ENCODE results near the gene NATD1. TPM values are rescaled to one million over a fixed set of nuclear protein-coding genes. Genes with fewer than 3 reads are reported as not detected.

NATD1 gene
- total and polyA plus RNA-seq, 2 experiments from 2014 or later = 5.0 to 6.7 TPM

DNA sequence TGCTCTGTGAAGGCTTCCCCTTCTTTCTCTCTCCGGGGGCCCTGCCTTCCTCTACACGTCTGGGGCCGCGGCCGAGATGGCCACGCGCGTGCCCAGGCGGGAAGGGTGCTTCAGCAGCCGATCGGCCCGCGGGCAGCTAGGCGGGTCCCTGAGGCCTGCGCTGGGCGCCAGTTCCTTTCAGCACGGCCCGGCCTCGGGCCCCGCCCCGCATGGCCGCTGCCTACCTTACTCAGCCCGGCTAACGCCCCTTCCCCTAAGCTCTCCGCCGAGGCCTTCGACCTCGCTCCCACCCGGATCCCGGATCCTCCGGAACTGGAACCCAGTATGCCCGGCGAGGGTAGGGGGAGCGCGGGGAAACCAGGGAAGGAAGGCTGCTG is 39.6 kb downstream of the NATD1 start:
- H4K20me1 ChIP-seq (ENCODE audit: insufficient read depth, poor library complexity, severe bottlenecking) = peaks cover 50% of the 10 kb centered on the region
- no peaks in the 10 kb centered on the region for H3K36me3 ChIP-seq (replicated peaks; ENCODE audit: insufficient read depth, low read depth)
- peak; percentile 75 for DNase-seq (ENCODE audit: low spot score)
- peaks cover 23% of the 10 kb centered on the region for H3K4me1 ChIP-seq (ENCODE audit: insufficient read depth)
- H3K79me2 ChIP-seq = peaks cover 85% of the 10 kb centered on the region
- peak overlapping the region; percentile 98 for H3K27ac ChIP-seq
- H3K9me3 ChIP-seq (ENCODE audit: low read depth) = no peaks in the 10 kb centered on the region
- H3K4me2 ChIP-seq = peak overlapping the region; percentile 92
- peak overlapping the region; percentile 60 for H2AFZ ChIP-seq
- peak overlapping the region; percentile 81 for H3K4me3 ChIP-seq
- TF ChIP-seq, protein P1, sequence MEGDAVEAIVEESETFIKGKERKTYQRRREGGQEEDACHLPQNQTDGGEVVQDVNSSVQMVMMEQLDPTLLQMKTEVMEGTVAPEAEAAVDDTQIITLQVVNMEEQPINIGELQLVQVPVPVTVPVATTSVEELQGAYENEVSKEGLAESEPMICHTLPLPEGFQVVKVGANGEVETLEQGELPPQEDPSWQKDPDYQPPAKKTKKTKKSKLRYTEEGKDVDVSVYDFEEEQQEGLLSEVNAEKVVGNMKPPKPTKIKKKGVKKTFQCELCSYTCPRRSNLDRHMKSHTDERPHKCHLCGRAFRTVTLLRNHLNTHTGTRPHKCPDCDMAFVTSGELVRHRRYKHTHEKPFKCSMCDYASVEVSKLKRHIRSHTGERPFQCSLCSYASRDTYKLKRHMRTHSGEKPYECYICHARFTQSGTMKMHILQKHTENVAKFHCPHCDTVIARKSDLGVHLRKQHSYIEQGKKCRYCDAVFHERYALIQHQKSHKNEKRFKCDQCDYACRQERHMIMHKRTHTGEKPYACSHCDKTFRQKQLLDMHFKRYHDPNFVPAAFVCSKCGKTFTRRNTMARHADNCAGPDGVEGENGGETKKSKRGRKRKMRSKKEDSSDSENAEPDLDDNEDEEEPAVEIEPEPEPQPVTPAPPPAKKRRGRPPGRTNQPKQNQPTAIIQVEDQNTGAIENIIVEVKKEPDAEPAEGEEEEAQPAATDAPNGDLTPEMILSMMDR (IDR thresholded peaks at IDR 0.05; ENCODE audit: poor library complexity) = no peak
- TF ChIP-seq EZH2 (IDR thresholded peaks at IDR 0.05; ENCODE audit: borderline replicate concordance) (no peak), EZH2phosphoT487 (IDR thresholded peaks at IDR 0.05; ENCODE audit: low read depth, severe bottlenecking, unreplicated experiment) (no peak)
- no peaks in the 10 kb centered on the region for H3K27me3 ChIP-seq
- H3K9me2 ChIP-seq (replicated peaks; ENCODE audit: insufficient read depth) = no peaks in the 10 kb centered on the region
- 1% methylated on average over 32 of the region's 35 CpGs for WGBS (ENCODE audit: low lambda C conversion rate, missing lambda C conversion rate)

DNA sequence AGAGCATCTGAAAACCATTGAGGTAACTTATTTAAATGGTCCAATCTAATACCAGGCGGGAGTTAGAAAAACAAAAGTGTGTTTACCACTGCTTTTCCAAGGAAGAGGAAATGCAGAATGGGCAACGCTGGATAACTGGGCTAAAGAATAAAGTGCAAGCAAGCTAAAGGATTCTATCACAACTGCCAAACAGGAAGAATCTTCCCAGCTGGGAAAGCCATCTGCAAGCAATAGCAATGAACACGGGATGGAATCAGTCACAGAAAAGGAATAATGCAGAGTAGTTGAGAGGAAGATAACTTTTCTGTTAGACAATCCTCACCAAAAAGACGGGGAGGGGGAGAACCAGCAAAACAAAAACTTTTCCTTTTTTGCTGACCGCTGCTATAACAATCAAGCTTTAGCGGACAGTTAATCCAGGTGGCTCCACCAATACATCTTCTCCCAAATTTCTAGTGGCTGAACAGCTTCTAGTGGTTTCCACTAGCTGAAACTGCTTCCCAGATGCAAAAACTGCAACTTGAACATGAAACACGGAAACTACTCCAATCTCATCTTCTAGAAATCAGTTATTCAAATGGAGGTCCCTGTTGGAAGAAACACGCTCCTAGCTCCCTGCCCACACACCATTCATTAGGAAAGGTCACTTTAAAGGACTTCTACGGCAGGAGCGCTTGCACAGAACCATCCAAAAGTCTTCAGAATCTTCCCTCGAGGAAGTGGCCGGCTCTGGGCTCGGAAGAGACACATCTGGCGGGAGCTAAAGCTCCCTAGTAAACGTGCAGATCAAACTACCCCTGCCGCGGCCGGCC is 40.2 kb downstream of the NATD1 start:
- no peak for DNase-seq (ENCODE audit: low spot score)
- no peak for TF ChIP-seq EZH2phosphoT487 (IDR thresholded peaks at IDR 0.05; ENCODE audit: low read depth, severe bottlenecking, unreplicated experiment)
- no peak for TF ChIP-seq EZH2 (IDR thresholded peaks at IDR 0.05; ENCODE audit: borderline replicate concordance)
- TF ChIP-seq, protein P1 (IDR thresholded peaks at IDR 0.05; ENCODE audit: poor library complexity) = no peak
- H3K4me1 ChIP-seq (ENCODE audit: insufficient read depth) = peaks cover 23% of the 10 kb centered on the region
- H3K4me2 ChIP-seq = peak overlapping the region; percentile 92
- WGBS (ENCODE audit: low lambda C conversion rate, missing lambda C conversion rate) = 8% methylated on average over 18 of the region's 18 CpGs
- peak overlapping the region; percentile 98 for H3K27ac ChIP-seq
- H3K9me3 ChIP-seq (ENCODE audit: low read depth) = no peaks in the 10 kb centered on the region
- no peaks in the 10 kb centered on the region for H3K36me3 ChIP-seq (replicated peaks; ENCODE audit: insufficient read depth, low read depth)
- H3K4me3 ChIP-seq = peak overlapping the region; percentile 81
- peak overlapping the region; percentile 60 for H2AFZ ChIP-seq
- no peaks in the 10 kb centered on the region for H3K9me2 ChIP-seq (replicated peaks; ENCODE audit: insufficient read depth)
- no peaks in the 10 kb centered on the region for H3K27me3 ChIP-seq
- H3K79me2 ChIP-seq = peaks cover 85% of the 10 kb centered on the region
- peaks cover 55% of the 10 kb centered on the region for H4K20me1 ChIP-seq (ENCODE audit: insufficient read depth, poor library complexity, severe bottlenecking)

DNA sequence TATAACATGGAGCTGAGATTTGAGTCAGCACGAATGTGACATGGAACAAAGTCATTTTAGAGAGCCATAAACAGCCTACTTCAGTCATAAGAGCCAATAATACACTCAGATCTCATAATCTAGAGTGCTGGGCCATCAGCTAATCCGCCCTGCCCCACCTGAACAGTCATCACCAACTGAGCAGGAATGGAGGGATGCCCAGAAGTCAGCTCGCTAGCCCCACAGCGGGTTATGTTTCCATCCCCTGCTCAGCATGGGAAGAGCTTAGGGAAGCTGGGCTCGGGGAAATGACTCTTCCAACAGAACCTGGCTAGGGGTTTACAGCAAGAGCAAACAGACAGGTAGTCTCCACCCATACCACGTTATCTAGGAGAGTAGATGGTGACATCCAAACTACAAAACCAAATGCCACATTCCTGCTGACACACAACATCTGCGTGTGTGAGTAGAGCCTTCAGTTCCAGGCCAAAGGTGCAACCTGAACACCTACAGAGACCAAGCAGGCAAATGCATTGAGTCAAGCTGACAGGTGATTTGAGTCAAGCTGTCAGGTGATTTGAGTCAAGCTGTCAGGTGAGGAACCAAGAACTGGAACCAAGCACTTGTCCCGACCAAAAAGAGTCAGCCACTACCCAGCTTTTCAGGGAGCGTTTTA is 41.3 kb downstream of the NATD1 start:
- Histone ChIP-seq H3K4me3 (peak overlapping the region; percentile 81), H3K79me2 (peaks cover 85% of the 10 kb centered on the region), H3K9me3 (ENCODE audit: low read depth) (no peaks in the 10 kb centered on the region), H3K36me3 (replicated peaks; ENCODE audit: insufficient read depth, low read depth) (no peaks in the 10 kb centered on the region), H3K4me2 (peak overlapping the region; percentile 92), H4K20me1 (ENCODE audit: insufficient read depth, poor library complexity, severe bottlenecking) (peaks cover 66% of the 10 kb centered on the region), H3K4me1 (ENCODE audit: insufficient read depth) (peaks cover 23% of the 10 kb centered on the region), H3K27ac (peak overlapping the region; percentile 98), H3K27me3 (no peaks in the 10 kb centered on the region), H2AFZ (no peak overlapping the region), H3K9me2 (replicated peaks; ENCODE audit: insufficient read depth) (no peaks in the 10 kb centered on the region)
- no peak for TF ChIP-seq EZH2phosphoT487 (IDR thresholded peaks at IDR 0.05; ENCODE audit: low read depth, severe bottlenecking, unreplicated experiment)
- TF ChIP-seq EZH2 (IDR thresholded peaks at IDR 0.05; ENCODE audit: borderline replicate concordance) = no peak
- TF ChIP-seq, protein P1 (IDR thresholded peaks at IDR 0.05; ENCODE audit: poor library complexity) = no peak
- DNase-seq (ENCODE audit: low spot score) = peak; percentile 57
- WGBS (ENCODE audit: low lambda C conversion rate, missing lambda C conversion rate) = 74% methylated on average over 9 of the region's 9 CpGs

Data from hepatocyte (in vitro differentiated cells).